Spinal cord (tissue), 10 donors: ENCODE data around the gene OR2L2. TPM values are rescaled to one million over a fixed set of nuclear protein-coding genes. Genes with fewer than 3 reads are reported as not detected.
A peak's percentile ranks its signal among the peaks of the same experiment; 100 is the strongest.

Experiments
- DNase-seq, 6 donors: peaks; one replicate each; pipeline versions ENCODE4 v3.0.0 to v3.0.0-alpha.2; 2013 to 2015; ENCODE audit warnings: low spot score in 6 of 6, low read depth in 4 of 6
- H3K27ac ChIP-seq: one replicate; pipeline ENCODE4 v1.5.1; 2013; ENCODE audit warnings: low read depth, low read length, control low read depth
- H3K27me3 ChIP-seq: one replicate; pipeline ENCODE4 v1.6.1; 2013; ENCODE audit warnings: low read length; ENCODE audit not compliant: control insufficient read depth, insufficient read depth
- H3K36me3 ChIP-seq: one replicate; pipeline ENCODE4 v1.6.1; 2013; ENCODE audit warnings: low read length; ENCODE audit not compliant: control insufficient read depth, insufficient read depth
- H3K4me1 ChIP-seq: one replicate; pipeline ENCODE4 v1.6.1; 2013; ENCODE audit warnings: low read length; ENCODE audit not compliant: control insufficient read depth, insufficient read depth
- H3K4me3 ChIP-seq: one replicate; pipeline ENCODE4 v1.5.1; 2013; ENCODE audit warnings: low read depth, low read length, control low read depth
- H3K9me3 ChIP-seq: one replicate; pipeline ENCODE4 v1.6.1; 2013; ENCODE audit warnings: low read length; ENCODE audit not compliant: control insufficient read depth, insufficient read depth
- WGBS: methylation state at CpG from one replicate; pipeline ENCODE4 v1.1.5; 2013; ENCODE audit warnings: missing lambda C conversion rate; ENCODE audit not compliant: insufficient coverage; 5-methylcytosine and 5-hydroxymethylcytosine counted together
- long read RNA-seq, 4 donors: transcript quantifications; one replicate each; lab custom pipeline, GENCODE V29; 2026
- polyA plus RNA-seq, 2 donors: library from polyadenylated mRNA; unstranded; fragments of 120-200 nt; gene quantifications; one replicate each; pipeline ENCODE4 v1.2.1, GENCODE V29; 2013; ENCODE audit not compliant: insufficient read length in 2 of 2
- total RNA-seq, 2 donors: library from RNA; depleted of rRNA in 1 of 2; stranded (reverse); fragments of 120-200 nt in 1 of 2; fragments of >200 nt in 1 of 2; gene quantifications; one replicate each; pipeline versions ENCODE4 v1.2.3 to v1.2.4, GENCODE V29; 2013 to 2014
- donor health status: healthy.

Gene OR2L2
- under 1 TPM; 0.39 to 0.50 TPM for total RNA-seq
- under 1 TPM; 0.27 to 0.44 TPM for polyA plus RNA-seq
- long read RNA-seq, donor 1: 0 reads
- long read RNA-seq, donor 2: 0 reads
- long read RNA-seq, donor 3: 0 reads
- long read RNA-seq, donor 4: 0 reads

- Histone ChIP-seq H3K27me3 (no peaks in the 10 kb centered on the region), H3K27ac (no peak within 1 kb of the TSS), H3K4me1 (no peaks in the 10 kb centered on the region), H3K36me3 (no peaks in the 10 kb centered on the region), H3K9me3 (peaks cover 6% of the 10 kb centered on the region), H3K4me3 (no peak within 1 kb of the TSS)
- no peak for DNase-seq
- no CpG with 5 or more reads among the region's 2 CpGs for WGBS
Observed at GRCh38 chr1:248029770-248030169, at the start of gene OR2L2. TSS of gene OR2L2 (plus strand) at chr1:248030070. CDS start at chr1:248038268, 8,198 bp downstream.

GRCh38 chr1:247992986-247993385 is 36.9 kb upstream of the OR2L2 start:
- Histone ChIP-seq H3K27me3 (no peaks in the 10 kb centered on the region), H3K27ac (no peak overlapping the region), H3K4me3 (no peak overlapping the region), H3K9me3 (no peaks in the 10 kb centered on the region), H3K4me1 (no peaks in the 10 kb centered on the region), H3K36me3 (no peaks in the 10 kb centered on the region)
- no CpG with 5 or more reads among the region's 2 CpGs for WGBS
- no peak for DNase-seq

GRCh38 chr1:247998811-247999210 is 31.1 kb upstream of the OR2L2 start:
- Histone ChIP-seq H3K9me3 (no peaks in the 10 kb centered on the region), H3K27me3 (no peaks in the 10 kb centered on the region), H3K4me1 (no peaks in the 10 kb centered on the region), H3K27ac (no peak overlapping the region), H3K36me3 (no peaks in the 10 kb centered on the region), H3K4me3 (no peak overlapping the region)
- no CpG with 5 or more reads among the region's 2 CpGs for WGBS
- no peak for DNase-seq

GRCh38 chr1:248000169-248000568 is 29.7 kb upstream of the OR2L2 start:
- Histone ChIP-seq H3K4me1 (no peaks in the 10 kb centered on the region), H3K9me3 (no peaks in the 10 kb centered on the region), H3K36me3 (no peaks in the 10 kb centered on the region), H3K27ac (no peak overlapping the region), H3K27me3 (no peaks in the 10 kb centered on the region), H3K4me3 (no peak overlapping the region)
- DNase-seq: no peak
- WGBS: no CpG with 5 or more reads among the region's 1 CpG

GRCh38 chr1:248007778-248008177 is 22.1 kb upstream of the OR2L2 start:
- Histone ChIP-seq H3K9me3 (peaks cover 11% of the 10 kb centered on the region), H3K4me1 (no peaks in the 10 kb centered on the region), H3K4me3 (no peak overlapping the region), H3K36me3 (no peaks in the 10 kb centered on the region), H3K27ac (no peak overlapping the region), H3K27me3 (no peaks in the 10 kb centered on the region)
- no CpG with 5 or more reads among the region's 1 CpG for WGBS
- no peak for DNase-seq

- Histone ChIP-seq H3K4me1 (no peaks in the 10 kb centered on the region), H3K4me3 (no peak overlapping the region)
- 90% methylated on average over 2 of the region's 3 CpGs for WGBS
Observed at GRCh38 chr1:248009681-248010080, 20.2 kb upstream of the OR2L2 start.

GRCh38 chr1:248013229-248013710 is 16.6 kb upstream of the OR2L2 start, which contains the start of gene OR2L5:
TSS of gene OR2L5 (plus strand) at chr1:248013660. CDS start at chr1:248021948, 8,288 bp downstream.
- Histone ChIP-seq H3K27ac (no peak within 1 kb of the TSS), H3K27me3 (no peaks in the 10 kb centered on the region), H3K36me3 (no peaks in the 10 kb centered on the region), H3K4me3 (no peak within 1 kb of the TSS), H3K4me1 (no peaks in the 10 kb centered on the region), H3K9me3 (peaks cover 6% of the 10 kb centered on the region)
- no peak for DNase-seq
- WGBS: no CpG with 5 or more reads among the region's 2 CpGs

More at GRCh38 chr1:248009681-248010080, 20.2 kb upstream of the OR2L2 start:
- H3K27ac ChIP-seq: no peak overlapping the region
- DNase-seq: no peak
- no peaks in the 10 kb centered on the region for H3K36me3 ChIP-seq
- H3K27me3 ChIP-seq: no peaks in the 10 kb centered on the region
- peaks cover 11% of the 10 kb centered on the region for H3K9me3 ChIP-seq

- peak in 1 of 6 donors; percentile 0 for DNase-seq
- no peaks in the 10 kb centered on the region for H3K27me3 ChIP-seq
- H3K4me1 ChIP-seq: no peaks in the 10 kb centered on the region
- no peak overlapping the region for H3K27ac ChIP-seq
- H3K4me3 ChIP-seq: no peak overlapping the region
- peaks cover 5% of the 10 kb centered on the region for H3K9me3 ChIP-seq
- H3K36me3 ChIP-seq: no peaks in the 10 kb centered on the region
- no CpG with 5 or more reads among the region's 1 CpG for WGBS
Observed at GRCh38 chr1:248015803-248016202, 14.1 kb upstream of the OR2L2 start.

- Histone ChIP-seq H3K9me3 (peaks cover 3% of the 10 kb centered on the region), H3K27me3 (no peaks in the 10 kb centered on the region), H3K4me1 (no peaks in the 10 kb centered on the region), H3K36me3 (no peaks in the 10 kb centered on the region), H3K27ac (no peak overlapping the region), H3K4me3 (no peak overlapping the region)
- DNase-seq: no peak
- WGBS: no CpG with 5 or more reads among the region's 5 CpGs
Observed at GRCh38 chr1:248045209-248045608, 15.3 kb downstream of the OR2L2 start.

GRCh38 chr1:248046536-248046935 is 16.7 kb downstream of the OR2L2 start, which contains the start of gene OR2L3:
TSS of gene OR2L3 (plus strand) at chr1:248046836. CDS start at chr1:248060682, 13,846 bp downstream.
- H3K4me3 ChIP-seq: no peak within 1 kb of the TSS

More at GRCh38 chr1:248046536-248046935, 16.7 kb downstream of the OR2L2 start, which contains the start of gene OR2L3:
- peaks cover 3% of the 10 kb centered on the region for H3K9me3 ChIP-seq
- no peaks in the 10 kb centered on the region for H3K27me3 ChIP-seq
- no peak for DNase-seq
- H3K27ac ChIP-seq: no peak within 1 kb of the TSS
- no CpG with 5 or more reads among the region's 2 CpGs for WGBS
- no peaks in the 10 kb centered on the region for H3K4me1 ChIP-seq
- no peaks in the 10 kb centered on the region for H3K36me3 ChIP-seq
